Neuronal stem cell (in vitro differentiated cells): ENCODE results near the gene CHML.
A peak's percentile ranks its signal among the peaks of the same experiment; 100 is the strongest.

ENCODE experiments used
- DNase-seq: peaks from one replicate; pipeline ENCODE4 v3.0.0-alpha.2; 2013; ENCODE audit warnings: low spot score
- H2AFZ ChIP-seq: one replicate; pipeline ENCODE4 v1.6.1; 2013; ENCODE audit warnings: mild to moderate bottlenecking, low read length, inconsistent platforms
- H2AK5ac ChIP-seq: 2 replicates; pipeline ENCODE4 v1.6.1; 2013; ENCODE audit warnings: low read depth, mild to moderate bottlenecking, inconsistent platforms, low read length, moderate library complexity, mixed read lengths
- H2BK120ac ChIP-seq: 2 replicates; pipeline ENCODE4 v1.6.1; 2013; ENCODE audit warnings: low read depth, mild to moderate bottlenecking, inconsistent platforms, low read length, moderate library complexity, mixed read lengths
- H2BK12ac ChIP-seq: one replicate; pipeline ENCODE4 v1.6.1; 2013; ENCODE audit warnings: low read length, inconsistent platforms
- H2BK15ac ChIP-seq: 2 replicates; pipeline ENCODE4 v1.6.1; 2013; ENCODE audit warnings: mild to moderate bottlenecking, low read length, inconsistent platforms, mixed read lengths
- H2BK5ac ChIP-seq: one replicate; pipeline ENCODE4 v1.6.1; 2013; ENCODE audit warnings: inconsistent platforms, mild to moderate bottlenecking, low read length, moderate library complexity
- H3K14ac ChIP-seq: one replicate; pipeline ENCODE4 v1.6.1; 2013; ENCODE audit warnings: low read length, inconsistent platforms
- H3K18ac ChIP-seq: 2 replicates; pipeline ENCODE4 v1.6.1; 2013; ENCODE audit warnings: low read length, inconsistent platforms
- H3K23ac ChIP-seq: 2 replicates; pipeline ENCODE4 v1.6.1; 2013; ENCODE audit warnings: low read depth, mild to moderate bottlenecking, mixed read lengths, low read length, inconsistent platforms; ENCODE audit not compliant: poor library complexity
- H3K27ac ChIP-seq: replicated peaks from 3 replicates; pipeline ENCODE4 v1.5.1; 2013; ENCODE audit warnings: low read length, inconsistent platforms
- H3K27me3 ChIP-seq, 3 experiments: 2 replicates each; pipeline ENCODE4 v1.6.1; 2013; ENCODE audit warnings: low read length in 3 of 3, mild to moderate bottlenecking in 2 of 3, inconsistent platforms in 1 of 3, low read depth in 1 of 3, mixed read lengths in 1 of 3, moderate library complexity in 1 of 3; ENCODE audit not compliant: control insufficient read depth in 3 of 3, insufficient read depth in 3 of 3
- H3K36me3 ChIP-seq, 2 donors: replicated peaks in 1 of 2; 2 replicates each; pipeline ENCODE4 v1.6.1; 2013; ENCODE audit warnings: low read length in 2 of 2; ENCODE audit not compliant: control insufficient read depth in 2 of 2, insufficient read depth in 2 of 2
- H3K4ac ChIP-seq: 2 replicates; pipeline ENCODE4 v1.6.1; 2013; ENCODE audit warnings: inconsistent platforms, mild to moderate bottlenecking, low read length, moderate library complexity
- H3K4me1 ChIP-seq, 2 donors: 1 replicate in 1 of 2; 2 replicates in 1 of 2; pipeline ENCODE4 v1.6.1; 2013; ENCODE audit warnings: low read length in 2 of 2, low read depth in 1 of 2; ENCODE audit not compliant: control insufficient read depth in 2 of 2, insufficient read depth in 1 of 2
- H3K4me2 ChIP-seq: one replicate; pipeline ENCODE4 v1.6.1; 2013; ENCODE audit warnings: mild to moderate bottlenecking, low read length, inconsistent platforms; ENCODE audit not compliant: insufficient read depth, poor library complexity, severe bottlenecking
- H3K4me3 ChIP-seq, 2 donors: 2 replicates each; pipeline ENCODE4 v1.5.1; 2013; ENCODE audit warnings: low read length in 2 of 2, mild to moderate bottlenecking in 2 of 2, inconsistent platforms in 1 of 2, moderate library complexity in 1 of 2
- H3K79me1 ChIP-seq: one replicate; pipeline ENCODE4 v1.6.1; 2013; ENCODE audit warnings: low read depth, mild to moderate bottlenecking, inconsistent platforms, low read length, moderate library complexity
- H3K9ac ChIP-seq: one replicate; pipeline ENCODE4 v1.6.1; 2013; ENCODE audit warnings: mild to moderate bottlenecking, low read depth, low read length, inconsistent platforms; ENCODE audit not compliant: poor library complexity
- H3K9me3 ChIP-seq, 2 donors: replicated peaks in 1 of 2; 2 replicates each; pipeline versions ENCODE3 to v1.6.1; 2013; ENCODE audit warnings: low read length in 2 of 2, mild to moderate bottlenecking in 2 of 2, inconsistent platforms in 1 of 2, low read depth in 1 of 2, mixed read lengths in 1 of 2, moderate library complexity in 1 of 2; ENCODE audit not compliant: control insufficient read depth in 2 of 2, insufficient read depth in 1 of 2
- H4K8ac ChIP-seq: one replicate; pipeline ENCODE4 v1.6.1; 2013; ENCODE audit warnings: low read depth, mild to moderate bottlenecking, inconsistent platforms, low read length, moderate library complexity
- H4K91ac ChIP-seq: one replicate; pipeline ENCODE4 v1.6.1; 2013; ENCODE audit warnings: low read length, low read depth, mild to moderate bottlenecking, inconsistent platforms; ENCODE audit not compliant: poor library complexity
- WGBS, 2 donors: extraction: QIAGEN DNeasy Blood & Tissue Kit; methylation state at CpG; one replicate each; pipeline ENCODE4 v1.1.7; 2013; ENCODE audit warnings: missing lambda C conversion rate in 2 of 2, mixed read lengths in 1 of 2; ENCODE audit not compliant: insufficient read length in 2 of 2, insufficient replicate concordance in 1 of 2; ENCODE audit errors: extremely low coverage in 2 of 2; 5-methylcytosine and 5-hydroxymethylcytosine counted together

CHML gene

DNA sequence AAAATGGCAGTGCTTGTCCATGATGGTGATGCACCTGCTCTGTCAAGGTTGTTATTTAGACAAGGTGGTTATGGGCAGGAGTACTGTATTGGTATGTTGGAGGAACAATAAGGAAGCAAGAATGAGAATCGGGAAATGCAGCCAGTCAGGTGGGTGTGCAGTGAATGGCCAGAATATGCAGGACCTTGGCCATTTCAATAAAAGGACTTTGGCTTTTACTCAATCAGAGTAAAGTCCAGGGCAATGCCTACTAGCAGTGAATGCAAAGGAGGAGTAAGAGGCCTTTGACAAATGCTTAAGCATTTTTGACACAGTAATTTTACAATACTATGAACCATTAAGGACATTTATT is 2.4 kb upstream of the CHML start:
- Histone ChIP-seq H3K4me2 (no peak overlapping the region), H3K9ac (no peak overlapping the region), H3K27ac (no peak overlapping the region), H2BK5ac (no peak overlapping the region), H3K27me3 (no peaks in the 10 kb centered on the region), H3K4me3 (no peak overlapping the region), H4K91ac (no peak overlapping the region), H2AFZ (no peak overlapping the region), H3K23ac (no peak overlapping the region), H3K14ac (no peak overlapping the region), H2AK5ac (no peak overlapping the region), H3K9me3 (peaks cover 0 to 5% of the 10 kb centered on the region in 2 donors), H3K18ac (no peak overlapping the region), H2BK12ac (no peak overlapping the region), H3K36me3 (peaks cover 0 to 8% of the 10 kb centered on the region in 2 donors), H2BK15ac (no peak overlapping the region), H2BK120ac (no peak overlapping the region), H3K79me1 (no peaks in the 10 kb centered on the region), H4K8ac (no peak overlapping the region), H3K4me1 (peaks cover 5 to 8% of the 10 kb centered on the region in 2 donors), H3K4ac (no peak overlapping the region)
- WGBS, 2 donors = no CpG with 5 or more reads among the region's 1 CpG
- no peak for DNase-seq

- H3K18ac ChIP-seq = no peak overlapping the region
- no peak overlapping the region for H3K4me3 ChIP-seq
- H3K23ac ChIP-seq = no peak overlapping the region
- H2BK5ac ChIP-seq = no peak overlapping the region
- H3K4ac ChIP-seq = no peak overlapping the region
- H2AFZ ChIP-seq = no peak overlapping the region
- peaks cover 0 to 14% of the 10 kb centered on the region in 2 donors for H3K36me3 ChIP-seq
- H4K91ac ChIP-seq = no peak overlapping the region
- no peak overlapping the region for H3K14ac ChIP-seq
- H3K4me1 ChIP-seq = peaks cover 5 to 8% of the 10 kb centered on the region in 2 donors
- no peaks in the 10 kb centered on the region for H3K27me3 ChIP-seq
- no peak overlapping the region for H2BK15ac ChIP-seq
- H2AK5ac ChIP-seq = no peak overlapping the region
- no peak overlapping the region for H3K27ac ChIP-seq
- peaks cover 0 to 11% of the 10 kb centered on the region in 2 donors for H3K9me3 ChIP-seq
- no CpG with 5 or more reads among the region's 12 CpGs for WGBS, 2 donors
- H2BK120ac ChIP-seq = no peak overlapping the region
- DNase-seq = no peak
- no peak overlapping the region for H4K8ac ChIP-seq
- no peak overlapping the region for H3K9ac ChIP-seq
- H3K4me2 ChIP-seq = no peak overlapping the region
- H3K79me1 ChIP-seq = no peaks in the 10 kb centered on the region
- no peak overlapping the region for H2BK12ac ChIP-seq
Measured at GRCh38 chr1:241641773-241642592, 1.8 kb upstream of the CHML start.

DNA sequence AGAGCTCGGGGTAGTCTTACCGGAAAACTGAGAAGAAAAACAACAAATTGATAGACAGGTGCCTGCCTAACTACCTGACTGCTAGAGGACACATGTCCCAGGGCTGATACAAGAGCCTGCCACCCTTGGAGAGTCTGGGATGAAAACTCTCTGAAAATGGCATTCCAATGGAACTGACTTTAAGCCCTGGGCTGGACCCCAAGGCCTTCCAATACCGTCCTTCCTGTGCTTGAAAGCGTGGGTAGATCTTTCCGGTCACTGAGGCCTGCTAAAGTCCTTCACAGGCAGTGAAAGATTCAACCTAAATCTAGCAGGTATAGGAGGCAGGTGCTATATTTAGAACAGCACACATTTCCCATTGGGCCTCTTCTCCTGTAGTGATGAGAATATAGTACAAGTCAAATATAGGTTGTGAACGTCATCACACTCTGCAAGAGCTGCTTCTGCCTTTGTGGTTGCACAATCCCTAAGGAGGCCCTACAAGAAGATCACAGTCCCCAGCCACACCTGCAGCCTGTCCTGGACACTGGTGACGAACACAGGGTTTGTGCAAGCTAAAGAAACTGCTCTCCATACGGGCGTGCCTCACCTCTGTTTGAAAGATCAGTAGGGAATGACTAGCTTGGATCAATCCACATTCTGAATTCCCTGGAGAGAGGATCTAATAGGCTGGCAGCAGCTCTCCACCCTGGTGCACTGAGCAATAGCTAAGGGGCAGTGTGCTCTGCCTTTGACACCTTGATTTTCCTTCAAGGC is 876 bp upstream of the CHML start:
- Histone ChIP-seq H3K9ac (no peak overlapping the region), H3K23ac (no peak overlapping the region), H2BK12ac (no peak overlapping the region), H2AK5ac (no peak overlapping the region), H3K4me3 (peak overlapping the region in 1 of 2 donors; percentile 95), H2BK15ac (no peak overlapping the region), H3K4ac (no peak overlapping the region), H3K36me3 (peaks cover 0 to 23% of the 10 kb centered on the region in 2 donors), H3K9me3 (peaks cover 0 to 15% of the 10 kb centered on the region in 2 donors), H2AFZ (peak overlapping the region; percentile 95), H3K14ac (no peak overlapping the region), H3K27ac (no peak overlapping the region), H3K27me3 (no peaks in the 10 kb centered on the region), H3K79me1 (no peaks in the 10 kb centered on the region), H3K4me2 (peak overlapping the region; percentile 51), H3K4me1 (peaks cover 5 to 8% of the 10 kb centered on the region in 2 donors), H4K91ac (no peak overlapping the region), H2BK5ac (no peak overlapping the region), H4K8ac (no peak overlapping the region), H2BK120ac (no peak overlapping the region), H3K18ac (no peak overlapping the region)
- no CpG with 5 or more reads among the region's 9 CpGs for WGBS, 2 donors
- no peak for DNase-seq

DNA sequence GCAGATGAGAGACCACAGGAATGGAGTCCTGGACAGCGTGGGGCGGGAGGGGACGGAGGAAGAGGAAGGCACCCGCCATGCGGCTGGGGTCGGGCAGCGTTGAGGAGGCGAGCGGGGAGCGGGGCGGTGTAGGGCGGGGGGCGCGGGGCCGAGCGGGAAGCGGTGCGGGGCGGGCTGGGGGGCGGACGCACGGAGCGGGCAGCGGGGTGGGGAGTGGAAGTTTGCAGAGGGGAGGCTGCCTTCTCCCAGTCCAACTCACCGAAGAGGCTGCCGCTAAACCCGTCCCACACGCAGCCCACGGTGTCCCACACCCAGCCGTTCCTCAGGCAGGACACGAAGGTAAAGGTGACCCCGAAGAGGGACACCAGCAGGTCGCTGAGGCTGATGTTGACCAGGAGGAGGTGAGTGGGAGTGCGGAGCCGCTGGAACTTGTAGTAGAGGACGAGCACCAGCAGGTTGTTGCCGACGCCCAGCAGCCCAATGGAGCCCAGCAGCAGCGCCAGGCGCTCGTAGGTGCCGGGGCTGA is 483 bp downstream of the CHML start:
- Histone ChIP-seq H2AFZ (peak overlapping the region; percentile 95), H4K8ac (no peak overlapping the region), H3K79me1 (no peaks in the 10 kb centered on the region), H3K4me3 (peak overlapping the region; percentile 95), H2BK12ac (no peak overlapping the region), H3K9me3 (peaks cover 0 to 29% of the 10 kb centered on the region in 2 donors), H3K4ac (peak overlapping the region; percentile 5), H2BK15ac (peak overlapping the region; percentile 79), H2AK5ac (no peak overlapping the region), H3K14ac (peak overlapping the region; percentile 72), H3K18ac (peak overlapping the region; percentile 89), H3K4me2 (peak overlapping the region; percentile 46), H2BK120ac (no peak overlapping the region), H3K27me3 (no peaks in the 10 kb centered on the region), H4K91ac (no peak overlapping the region), H2BK5ac (no peak overlapping the region), H3K23ac (peak overlapping the region; percentile 97), H3K9ac (peak overlapping the region; percentile 97), H3K27ac (peak overlapping the region; percentile 84), H3K36me3 (peaks cover 4 to 37% of the 10 kb centered on the region in 2 donors), H3K4me1 (peaks cover 5 to 8% of the 10 kb centered on the region in 2 donors)
- DNase-seq = no peak
- WGBS, 2 donors = no CpG with 5 or more reads among the region's 42 CpGs
